KG1 (cell line): ENCODE data around the gene ADAM15.
A peak's percentile ranks its signal among the peaks of the same experiment; 100 is the strongest.

ENCODE experiments used
- DNase-seq: peaks from one replicate; lab custom pipeline; 2025; lab: John Stamatoyannopoulos, UW

Gene ADAM15

GRCh38 chr1:155086128-155086741 is 35.1 kb downstream of the ADAM15 start:
- peak; percentile 27 for DNase-seq

- no peak for DNase-seq
These were observed 35.9 kb downstream of the ADAM15 start for GRCh38 chr1:155086856-155087535.

GRCh38 chr1:155091071-155092051 is 40.2 kb downstream of the ADAM15 start:
- peak; percentile 74 for DNase-seq

- no peak for DNase-seq
These were observed 41.0 kb downstream of the ADAM15 start for GRCh38 chr1:155092131-155092530.

GRCh38 chr1:155092641-155093040 is 41.5 kb downstream of the ADAM15 start:
- DNase-seq = no peak

- DNase-seq = peak; percentile 18
These were observed 43.0 kb downstream of the ADAM15 start for GRCh38 chr1:155093911-155094621.

- no peak for DNase-seq
These were observed 43.5 kb downstream of the ADAM15 start for GRCh38 chr1:155094622-155094948.

GRCh38 chr1:155099331-155099730 is 48.2 kb downstream of the ADAM15 start:
- no peak for DNase-seq

- DNase-seq = no peak
These were observed 52.2 kb downstream of the ADAM15 start for GRCh38 chr1:155103325-155103724.

GRCh38 chr1:155104605-155105534 is 53.8 kb downstream of the ADAM15 start:
- no peak for DNase-seq

- no peak for DNase-seq
These were observed 54.5 kb downstream of the ADAM15 start for GRCh38 chr1:155105604-155106011.

- DNase-seq = no peak
These were observed 55.7 kb downstream of the ADAM15 start for GRCh38 chr1:155106862-155107261.

- DNase-seq = no peak
These were observed 56.5 kb downstream of the ADAM15 start for GRCh38 chr1:155107309-155108264.

GRCh38 chr1:155108296-155108695 is 57.2 kb downstream of the ADAM15 start:
- no peak for DNase-seq

- no peak for DNase-seq
These were observed 59.3 kb downstream of the ADAM15 start for GRCh38 chr1:155110381-155110780.

- DNase-seq = no peak
These were observed 59.7 kb downstream of the ADAM15 start for GRCh38 chr1:155110826-155111225.
